HS-27A (cell line): Measurements from ENCODE around the gene SSRP1.
"Not testable (repeated sequence)": the region's sequence is repeated elsewhere in the genome, so short reads cannot be mapped to it uniquely, and the experiment has no call there.

Experiments
- DNase-seq: peaks from one replicate; pipeline ENCODE4 v3.0.0-alpha.2; 2012; ENCODE audit warnings: low read depth, missing footprints

Gene SSRP1

DNA sequence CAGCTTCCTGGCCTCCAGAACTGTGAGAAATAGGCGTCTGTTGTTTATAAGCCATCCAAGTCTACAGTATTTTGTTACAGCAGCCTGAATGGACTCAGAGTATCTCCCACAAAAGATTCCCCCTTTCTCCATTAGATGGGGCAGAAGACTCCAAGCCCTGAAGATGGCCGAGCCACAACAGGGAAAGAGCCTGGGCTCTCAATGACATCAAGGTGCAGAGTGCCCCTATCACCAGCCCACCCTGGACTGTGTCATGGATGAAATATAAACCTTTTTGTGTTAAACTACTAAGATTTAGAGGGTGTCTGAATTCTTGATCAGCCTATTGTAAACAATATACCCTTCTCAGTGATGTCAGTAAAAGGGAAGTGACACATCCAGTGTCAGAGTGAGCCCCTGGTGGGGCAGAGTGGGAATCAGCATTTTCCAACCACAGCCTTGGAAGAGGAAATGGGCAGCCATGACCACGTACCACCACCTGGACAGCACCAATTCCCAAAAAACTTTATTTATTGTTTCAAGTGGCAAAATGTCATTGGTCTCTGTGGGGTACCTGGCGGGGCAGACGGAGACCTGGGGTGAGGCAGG lies 36.4 kb downstream of the SSRP1 start:
- no peak for DNase-seq

DNA sequence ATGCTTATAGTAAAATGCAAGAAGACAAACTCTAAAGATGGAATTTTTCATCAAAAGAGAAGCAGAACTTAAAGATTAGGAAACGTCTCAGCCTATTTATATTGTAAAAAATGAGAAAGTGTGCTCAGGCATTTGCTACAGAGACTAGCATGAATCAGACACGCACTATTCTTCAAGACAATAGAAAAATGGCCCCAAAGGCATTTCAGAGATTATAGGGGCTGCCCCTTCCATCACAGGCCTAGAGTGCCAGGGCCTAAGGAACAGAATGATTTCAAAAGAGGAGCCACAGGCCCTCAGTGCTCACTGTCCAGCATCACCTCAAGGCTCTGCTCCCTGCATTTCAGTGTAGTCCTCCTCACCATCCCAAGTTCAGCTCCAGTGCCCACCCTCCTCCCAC lies 38.5 kb downstream of the SSRP1 start:
- no peak for DNase-seq

DNA sequence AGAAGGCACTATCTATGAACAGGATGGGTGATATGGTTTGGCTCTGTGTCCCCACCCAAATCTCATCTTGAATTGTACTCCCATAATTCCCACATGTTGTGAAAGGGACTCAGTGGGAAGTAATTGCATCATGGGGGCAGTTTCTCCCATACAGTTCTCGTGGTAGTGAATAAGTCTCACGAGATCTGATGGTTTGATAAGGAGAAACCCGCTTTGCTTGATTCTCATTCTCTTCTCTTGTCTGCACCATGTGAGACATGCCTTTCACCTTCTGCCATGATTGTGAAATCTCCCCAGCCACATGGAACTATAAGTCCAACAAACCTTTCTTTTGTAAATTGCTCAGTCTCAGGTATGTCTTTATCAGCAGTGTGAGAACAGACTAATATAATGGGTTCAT lies 39.5 kb downstream of the SSRP1 start:
- DNase-seq = not testable (repeated sequence)

DNA sequence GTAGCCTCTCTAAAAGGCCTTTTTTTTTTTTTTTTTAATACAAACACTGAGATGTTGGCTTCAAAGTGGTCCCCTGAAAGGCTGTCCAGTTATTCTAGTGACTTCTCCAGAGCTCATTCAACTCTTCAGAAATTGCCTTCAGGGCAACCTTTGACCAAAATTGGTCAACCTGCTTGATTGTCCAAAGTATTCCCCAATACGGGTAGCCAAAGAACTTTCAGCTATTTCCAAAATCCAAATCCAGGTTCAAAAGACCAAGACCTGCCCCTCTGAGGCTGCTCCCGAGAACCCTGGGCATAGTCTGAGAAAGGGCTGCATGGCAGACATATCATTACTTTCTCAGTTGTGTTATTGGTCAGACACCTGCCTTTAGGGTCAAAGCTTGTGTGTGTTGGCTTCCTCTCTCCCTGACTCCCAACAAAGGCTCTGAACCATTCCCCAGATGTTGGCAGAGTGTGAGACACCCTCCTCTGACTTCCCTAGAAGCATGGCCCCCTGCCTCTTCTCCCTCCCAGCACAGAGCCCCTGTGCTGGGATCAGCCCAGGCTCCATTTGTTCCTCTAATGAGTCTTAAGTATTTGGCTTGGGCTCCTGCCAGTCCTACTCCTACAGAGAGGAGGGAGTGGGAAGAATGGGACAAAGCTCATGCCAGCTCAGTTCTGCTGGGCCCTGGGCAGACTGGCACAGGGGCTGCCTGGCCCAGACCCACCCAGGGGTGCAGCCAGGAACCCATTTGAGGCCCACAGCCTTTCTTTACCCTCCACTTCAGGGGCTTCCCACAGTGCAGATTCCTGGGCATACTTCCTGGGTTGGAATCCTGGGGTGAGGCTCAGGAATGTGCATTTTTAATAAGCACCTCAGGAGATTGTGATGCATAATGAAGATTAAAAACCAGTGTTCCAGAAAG lies 41.2 kb downstream of the SSRP1 start:
- DNase-seq = no peak

DNA sequence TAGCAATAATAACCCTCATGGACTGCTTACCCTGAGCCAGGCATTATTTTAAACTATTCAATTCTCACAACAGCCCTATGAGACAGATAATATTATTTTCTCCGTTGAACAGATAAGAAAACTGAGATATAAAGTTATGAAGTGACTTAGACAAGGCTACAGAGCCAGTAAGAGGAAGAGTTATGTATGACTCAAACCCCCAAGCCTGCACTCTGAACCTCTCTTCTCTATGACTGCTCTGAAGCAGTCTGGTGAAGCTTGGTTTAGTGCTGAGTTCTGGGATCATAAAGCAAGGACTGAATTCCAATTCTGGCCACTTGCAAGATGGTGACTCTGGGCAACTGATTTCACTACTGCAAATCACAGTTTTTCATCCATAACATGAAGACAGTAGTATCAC lies 45.4 kb downstream of the SSRP1 start:
- DNase-seq = no peak

DNA sequence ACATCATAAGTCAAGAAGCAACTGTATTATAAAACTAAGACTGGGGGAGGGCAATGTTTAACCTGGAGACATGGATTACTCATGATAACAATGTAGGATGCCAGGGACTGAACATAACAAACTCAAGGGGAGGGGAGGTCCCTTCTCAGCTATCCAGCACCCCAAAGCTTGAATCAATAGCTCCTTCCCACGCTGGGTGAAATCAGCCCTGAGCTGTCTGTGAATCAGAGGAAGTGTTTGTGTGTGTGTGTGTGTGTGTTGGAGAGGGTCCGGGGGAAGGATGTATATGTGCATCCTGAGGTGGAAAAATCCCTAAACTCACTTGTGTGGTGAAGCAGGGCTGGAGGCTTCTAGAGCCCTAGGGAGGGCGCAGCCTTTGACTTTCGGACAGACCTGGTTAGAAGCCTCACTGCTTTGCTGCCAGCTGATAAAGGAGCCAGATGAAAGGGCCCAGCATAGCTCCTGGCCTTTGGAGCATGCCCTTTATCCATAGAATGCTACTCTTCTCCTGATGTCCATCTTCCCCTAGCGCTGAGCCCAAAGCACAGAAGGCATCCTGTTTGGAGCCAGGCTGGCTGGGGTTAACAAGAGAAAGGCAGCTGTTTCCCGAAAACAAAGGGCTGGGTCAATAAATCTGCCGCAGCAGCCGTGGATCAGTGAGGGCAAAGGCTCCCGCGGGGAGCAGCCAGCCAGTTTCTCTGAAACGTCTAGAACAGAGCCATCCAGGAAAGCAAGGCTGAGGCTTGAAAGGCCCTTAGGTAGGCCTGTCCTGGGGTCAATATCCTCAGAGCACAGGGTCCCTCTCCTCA lies 46.7 kb downstream of the SSRP1 start:
- DNase-seq = no peak

DNA sequence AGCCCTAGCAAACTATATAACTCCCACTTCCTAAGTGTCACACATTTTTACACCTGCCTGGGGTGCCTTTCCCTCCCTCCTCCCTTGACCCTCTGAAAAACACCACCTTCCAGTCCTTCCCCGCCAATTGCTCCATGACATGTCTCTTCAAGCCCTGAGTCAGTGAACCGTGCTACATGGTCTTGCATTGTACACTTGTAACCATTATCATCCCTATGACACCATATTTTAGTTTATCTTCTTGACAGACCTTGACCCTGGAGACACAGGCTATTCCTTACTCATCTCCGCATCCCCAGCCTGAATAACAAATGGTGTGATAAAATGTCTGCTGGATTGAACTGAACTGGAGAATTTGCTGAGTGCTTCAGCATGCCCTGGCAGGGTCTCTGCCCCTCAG lies 47.8 kb downstream of the SSRP1 start:
- DNase-seq = no peak

DNA sequence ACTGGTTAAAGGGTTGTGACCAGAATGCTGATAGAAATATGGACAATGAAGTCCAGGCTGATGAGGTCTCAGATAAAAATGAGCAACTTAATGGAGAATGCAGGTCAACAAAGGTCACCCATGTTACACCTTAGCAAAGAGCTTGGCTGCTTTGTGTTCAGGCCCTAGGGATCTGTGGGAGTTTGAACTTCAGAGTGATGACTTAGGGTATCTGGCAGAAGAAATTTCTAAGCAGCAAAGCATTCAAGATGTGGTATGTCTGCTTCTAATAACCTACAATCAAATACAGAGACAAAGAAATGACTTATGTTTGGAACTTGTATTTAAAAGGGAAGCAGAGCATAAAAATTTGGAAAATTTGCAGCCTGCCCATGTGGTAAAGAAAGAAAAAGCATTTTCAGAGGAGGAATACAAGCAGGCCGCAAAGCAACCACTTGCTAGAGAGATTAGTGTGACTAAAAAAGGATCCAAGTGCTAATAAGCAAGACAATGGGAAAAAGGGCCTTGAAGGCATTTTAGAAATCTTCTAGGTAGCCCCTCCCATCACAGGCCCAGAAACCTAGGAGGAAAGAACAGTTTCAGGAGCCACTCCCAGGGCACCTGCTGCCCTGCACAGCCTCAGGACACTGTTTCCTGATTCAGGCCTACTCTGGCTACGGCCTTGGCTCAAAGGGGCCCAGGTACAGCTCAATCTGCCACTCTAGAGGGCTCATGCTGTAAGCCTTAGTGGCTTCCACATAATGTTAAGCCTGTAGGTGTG lies 52.3 kb downstream of the SSRP1 start:
- no peak for DNase-seq

DNA sequence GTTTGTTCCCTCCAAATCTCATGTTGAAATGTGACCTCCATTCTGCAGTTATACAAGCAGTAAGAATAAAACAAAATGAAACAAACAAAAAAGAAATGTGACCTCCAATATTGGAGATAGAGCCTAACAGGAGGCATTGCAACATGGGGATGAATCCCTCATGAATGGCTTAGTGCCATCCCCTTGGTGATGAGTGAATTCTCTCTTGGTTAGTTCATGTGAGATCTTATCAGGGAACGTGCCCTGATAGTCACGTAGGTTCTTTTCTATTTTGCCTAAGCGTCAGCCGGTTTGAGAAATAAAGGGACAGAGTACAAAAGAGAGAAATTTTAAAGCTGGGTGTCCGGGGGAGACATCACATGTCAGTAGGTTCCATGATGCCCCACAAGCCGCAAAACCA lies 54.1 kb downstream of the SSRP1 start:
- DNase-seq = not testable (repeated sequence)

DNA sequence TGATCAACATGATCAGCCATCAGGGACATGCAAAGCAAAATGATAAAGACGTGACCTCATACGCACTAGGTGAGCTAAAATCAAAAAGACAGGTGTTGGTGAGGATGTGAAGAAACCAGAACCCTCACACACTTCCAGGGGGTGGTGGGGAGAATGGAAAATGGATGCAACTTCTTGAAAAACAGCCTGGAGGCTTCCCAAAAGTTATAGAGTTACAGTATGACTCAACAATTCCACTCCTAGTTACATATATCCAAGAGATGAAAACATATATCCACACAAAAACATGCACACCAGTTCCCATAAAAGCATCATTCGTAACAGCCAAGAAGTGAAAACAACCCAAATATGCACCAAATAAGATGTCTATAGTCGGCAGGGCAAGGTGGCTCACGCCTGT lies 56.6 kb downstream of the SSRP1 start:
- DNase-seq = no peak

DNA sequence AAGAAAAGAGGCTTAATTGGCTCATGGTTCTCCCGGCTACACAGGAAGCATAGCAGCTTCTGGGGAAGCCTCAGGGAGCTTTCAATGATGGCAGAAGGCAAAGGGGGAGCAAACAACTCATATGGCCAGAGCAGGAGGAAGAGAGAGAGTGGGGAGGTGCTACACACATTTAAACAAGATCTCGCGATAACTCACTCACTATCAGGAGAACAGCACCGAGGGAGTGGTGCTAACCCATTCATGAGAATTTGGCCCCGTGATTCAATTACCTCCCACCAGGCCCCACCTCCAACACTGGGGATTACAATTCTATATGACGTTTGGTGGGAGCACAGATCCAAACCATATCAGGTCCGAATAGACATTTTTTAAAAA lies 57.0 kb downstream of the SSRP1 start:
- no peak for DNase-seq

DNA sequence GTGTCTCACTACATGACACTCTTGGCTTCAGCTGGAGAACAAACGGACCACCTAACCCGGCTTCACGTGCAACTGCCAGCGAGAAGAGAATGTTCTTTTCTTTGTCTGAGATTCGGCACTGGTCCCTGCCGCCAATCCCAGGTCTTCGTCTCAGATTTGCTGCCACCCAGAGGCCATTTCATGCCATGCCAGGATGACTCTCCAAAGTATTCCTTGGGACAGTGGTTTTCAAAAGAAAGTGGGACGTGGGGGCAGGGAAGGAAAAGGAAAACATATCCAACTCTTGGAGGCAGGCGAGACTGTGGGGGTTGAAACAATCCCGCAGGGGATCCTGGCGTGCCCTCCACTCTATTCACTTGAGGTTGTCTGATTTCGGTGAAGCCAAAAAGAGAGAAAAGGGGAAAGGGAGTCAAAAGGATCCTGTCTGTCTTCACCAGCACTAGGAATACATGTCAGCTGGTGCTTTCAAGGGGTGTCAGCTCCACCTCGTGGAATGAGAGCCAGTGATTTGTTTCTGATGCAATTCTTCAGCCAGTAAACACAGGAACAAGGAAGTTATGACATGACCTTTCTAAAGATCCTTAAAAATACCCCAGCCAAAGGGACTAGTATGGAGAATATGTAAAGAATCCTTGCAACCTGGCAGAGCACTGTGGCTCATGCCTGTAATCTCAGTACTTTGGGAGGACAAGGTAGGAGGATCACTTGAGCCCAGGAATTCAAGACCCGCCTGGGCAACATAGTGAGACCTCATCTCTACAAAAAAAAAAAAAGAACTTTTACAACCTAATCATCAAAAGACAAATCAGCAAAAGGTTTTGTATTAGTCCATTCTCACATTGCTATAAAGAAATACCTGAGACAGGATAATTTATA lies 57.6 kb downstream of the SSRP1 start:
- peak; percentile 69 for DNase-seq

DNA sequence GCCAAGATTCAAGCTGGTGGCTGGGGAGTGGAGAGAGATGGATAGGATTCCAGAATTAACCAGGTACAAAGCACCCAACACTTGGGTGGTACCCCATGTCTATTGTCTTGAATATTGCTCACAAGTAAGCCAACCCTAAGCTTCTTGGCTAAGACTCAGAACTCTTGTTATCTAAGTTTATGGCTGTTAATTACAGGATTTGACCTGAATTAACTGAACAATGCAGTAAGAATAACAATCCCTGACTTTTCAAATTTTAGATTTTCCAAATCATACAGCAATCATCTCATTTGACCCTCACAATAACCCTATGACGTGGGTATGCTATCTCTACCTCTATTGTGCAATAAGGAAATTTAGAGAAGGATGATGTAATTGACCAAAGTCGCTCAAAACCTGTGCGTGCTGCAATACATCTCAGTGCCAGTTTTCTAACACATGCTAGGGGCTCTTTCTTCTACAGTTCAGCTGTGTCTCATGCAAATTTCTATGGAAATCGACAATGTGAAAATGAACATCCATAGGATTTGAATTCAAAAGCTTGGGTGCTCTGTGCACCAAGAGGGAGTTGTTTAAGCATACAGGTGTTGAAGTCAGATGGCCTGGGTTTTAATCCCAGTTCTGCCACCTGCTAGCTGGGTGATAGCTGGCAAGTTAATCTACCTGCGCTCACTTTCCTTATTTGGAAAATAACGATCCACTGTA lies 58.6 kb downstream of the SSRP1 start:
- DNase-seq = no peak

DNA sequence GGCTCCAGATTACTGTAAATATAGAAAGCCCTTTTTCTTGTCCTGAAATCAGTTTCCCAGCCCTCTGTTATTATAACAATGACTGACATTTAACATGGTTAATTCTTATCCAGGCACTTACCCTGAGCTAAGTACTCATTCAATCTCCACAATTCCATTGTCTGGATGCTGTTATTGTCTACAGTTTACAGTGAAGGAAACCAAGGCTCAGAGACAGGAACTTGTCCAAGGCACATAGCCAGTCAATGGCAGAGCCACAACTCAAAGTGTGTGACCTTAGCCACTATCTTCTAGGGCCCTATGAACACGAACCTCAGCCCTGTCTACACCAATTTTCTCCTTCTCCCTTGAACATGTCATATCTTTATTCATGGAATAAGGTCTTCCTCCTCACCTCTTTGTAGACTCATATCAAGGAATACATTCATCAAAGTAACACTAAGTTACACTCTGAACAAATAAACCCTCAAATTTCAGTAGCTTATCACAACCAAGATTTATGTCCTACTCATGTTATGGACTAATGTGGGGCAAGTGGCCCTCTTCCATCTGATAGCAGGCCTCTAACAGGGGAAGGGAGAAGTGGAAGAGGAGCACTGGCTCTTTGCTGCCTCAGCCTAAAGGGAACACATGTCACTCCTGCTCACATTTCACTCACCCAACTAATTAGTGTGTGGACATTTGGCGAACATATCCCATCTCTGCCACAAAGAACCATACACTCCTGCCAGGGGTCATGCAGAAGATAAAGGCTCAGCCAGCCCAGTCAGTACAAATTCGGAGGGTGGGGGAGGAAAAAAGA lies 59.3 kb downstream of the SSRP1 start:
- DNase-seq = no peak
